T-helper 2 cell (primary cell): ENCODE measurements around the gene ARAP2.
"Not testable (repeated sequence)": the region's sequence is repeated elsewhere in the genome, so short reads cannot be mapped to it uniquely, and the experiment has no call there.

Source experiments
- DNase-seq, 5 experiments: peaks; one replicate each; pipeline versions ENCODE4 v3.0.0 to v3.0.0-alpha.2; 2012 to 2022

The ARAP2 gene

GRCh38 chr4:36214735-36215485, 29.4 kb downstream of the ARAP2 start:
- DNase-seq, result peak in 1 of 5 experiments; percentile 46

GRCh38 chr4:36213977-36214376, 30.3 kb downstream of the ARAP2 start:
- DNase-seq, result no peak

- DNase-seq, result no peak
Measured at GRCh38 chr4:36211084-36211483, 33.2 kb downstream of the ARAP2 start.

- peak in 1 of 5 experiments; percentile 49 for DNase-seq
Measured at GRCh38 chr4:36209941-36210649, 34.2 kb downstream of the ARAP2 start.

- peak in 2 of 5 experiments; percentile 54 to 62 for DNase-seq
Measured at GRCh38 chr4:36208893-36209473, 35.3 kb downstream of the ARAP2 start.

GRCh38 chr4:36207831-36208520, 36.3 kb downstream of the ARAP2 start:
- no peak for DNase-seq

GRCh38 chr4:36207367-36207766, 36.9 kb downstream of the ARAP2 start:
- no peak for DNase-seq

- DNase-seq, result no peak
Measured at GRCh38 chr4:36206603-36207311, 37.6 kb downstream of the ARAP2 start.

- no peak for DNase-seq
Measured at GRCh38 chr4:36206012-36206411, 38.3 kb downstream of the ARAP2 start.

- DNase-seq, result no peak
Measured at GRCh38 chr4:36198861-36199260, 45.5 kb downstream of the ARAP2 start.

- no peak for DNase-seq
Measured at GRCh38 chr4:36198068-36198808, 46.1 kb downstream of the ARAP2 start.

GRCh38 chr4:36197501-36197900, 46.8 kb downstream of the ARAP2 start:
- DNase-seq, result no peak

- DNase-seq, result no peak
Measured at GRCh38 chr4:36196145-36196913, 48.0 kb downstream of the ARAP2 start.

GRCh38 chr4:36192922-36193321, 51.4 kb downstream of the ARAP2 start:
- DNase-seq, result no peak

- DNase-seq, result peak in 2 of 5 experiments; percentile 61 to 87
Measured at GRCh38 chr4:36189511-36190226, 54.6 kb downstream of the ARAP2 start.

GRCh38 chr4:36187723-36188333, 56.5 kb downstream of the ARAP2 start:
- peak in 2 of 5 experiments; percentile 7 to 52 for DNase-seq

- DNase-seq, result no peak
Measured at GRCh38 chr4:36183665-36184393, 60.5 kb downstream of the ARAP2 start.

GRCh38 chr4:36183232-36183631, 61.1 kb downstream of the ARAP2 start:
- no peak for DNase-seq

- not testable (repeated sequence) for DNase-seq
Measured at GRCh38 chr4:36182315-36182714, 62.0 kb downstream of the ARAP2 start.
